Measurements from ENCODE around the gene HNRNPC. TPM values are rescaled to one million over a fixed set of nuclear protein-coding genes. Genes with fewer than 3 reads are reported as not detected.
"Not testable (repeated sequence)": the region's sequence is repeated elsewhere in the genome, so short reads cannot be mapped to it uniquely, and the experiment has no call there.

The HNRNPC gene
- total RNA-seq, 1 donor from 2014 or later: 260 TPM

DNA sequence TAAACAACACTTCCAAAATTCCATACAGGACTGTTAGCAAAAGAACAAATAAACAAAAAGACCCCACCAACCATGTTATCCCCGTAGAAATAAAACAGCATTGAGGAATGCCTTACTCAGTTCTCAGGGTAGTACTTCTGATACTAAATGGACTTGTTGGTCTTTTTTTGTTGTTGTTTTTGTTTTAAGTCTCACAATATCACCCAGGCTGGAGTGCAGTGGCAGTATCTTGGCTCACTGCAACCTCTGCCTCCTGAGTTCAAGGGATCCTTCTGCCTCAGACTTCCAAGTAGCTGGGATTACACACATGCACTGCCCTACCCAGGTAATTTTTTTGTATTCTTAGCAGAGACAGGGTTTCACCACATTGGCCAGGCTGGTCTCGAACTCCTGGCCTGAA is 17.1 kb downstream of the HNRNPC start:
- DNase-seq (ENCODE audit: low spot score): no peak
- intact Hi-C loops (cut with DNase I): no loop called here

DNA sequence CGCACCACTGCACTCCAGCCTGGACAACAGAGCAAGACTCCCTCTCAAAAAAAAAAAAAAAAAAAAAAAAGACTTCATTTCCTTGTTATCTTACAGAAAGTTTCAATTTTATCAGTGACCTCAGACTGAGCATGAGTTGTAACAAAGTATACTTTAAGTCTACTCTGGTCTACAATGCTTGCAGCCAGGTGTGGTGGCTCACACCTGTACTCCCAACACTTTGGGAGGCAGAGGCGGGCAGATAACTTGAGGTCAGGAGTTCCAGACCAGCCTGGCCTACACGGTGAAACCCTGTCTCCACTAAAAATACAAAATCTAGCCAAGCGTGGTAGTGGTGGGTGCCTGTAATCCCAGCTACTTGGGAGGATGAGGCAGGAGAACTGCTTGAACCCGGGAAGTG is 18.0 kb downstream of the HNRNPC start:
- DNase-seq (ENCODE audit: low spot score): no peak
- intact Hi-C loops (cut with DNase I): no loop called here

DNA sequence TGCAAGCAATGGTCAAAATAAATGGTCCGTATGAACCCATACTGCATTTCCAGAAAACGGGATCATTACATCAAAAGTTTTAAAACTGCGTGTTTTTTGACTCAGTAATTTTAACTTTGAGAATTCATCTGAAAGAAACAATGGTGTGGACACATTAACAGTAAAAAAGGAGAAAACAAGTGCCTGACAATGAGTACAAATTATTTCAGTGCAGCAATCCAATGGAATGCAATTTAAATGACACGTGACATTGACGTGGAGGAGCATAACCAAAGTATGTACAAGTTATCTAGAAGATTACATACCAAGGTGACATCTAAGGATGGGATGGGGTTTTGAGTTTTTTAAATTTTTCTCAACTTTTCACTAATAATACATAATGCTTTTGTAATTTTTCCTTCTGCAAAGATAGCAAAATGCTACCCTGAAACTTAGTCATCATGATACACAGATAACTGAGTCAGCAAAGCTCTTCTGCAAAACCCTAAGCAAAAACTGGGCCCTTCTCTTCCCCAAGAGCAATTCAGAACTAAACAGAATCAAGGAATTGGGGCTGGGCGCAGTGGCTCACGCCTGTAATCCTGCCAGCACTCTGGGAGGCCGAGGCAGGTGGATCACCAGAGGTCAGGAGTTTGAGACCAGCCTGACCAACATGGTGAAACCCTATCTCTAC is 20.4 kb downstream of the HNRNPC start:
- intact Hi-C loops (cut with DNase I): no loop called here

GRCh38 chr14:21248338-21248737 is 20.9 kb downstream of the HNRNPC start:
- intact Hi-C loops (cut with DNase I): no loop called here
- DNase-seq (ENCODE audit: low spot score): no peak

More for the DNA sequence above, 20.4 kb downstream of the HNRNPC start:
- no peak for DNase-seq (ENCODE audit: low spot score)

DNA sequence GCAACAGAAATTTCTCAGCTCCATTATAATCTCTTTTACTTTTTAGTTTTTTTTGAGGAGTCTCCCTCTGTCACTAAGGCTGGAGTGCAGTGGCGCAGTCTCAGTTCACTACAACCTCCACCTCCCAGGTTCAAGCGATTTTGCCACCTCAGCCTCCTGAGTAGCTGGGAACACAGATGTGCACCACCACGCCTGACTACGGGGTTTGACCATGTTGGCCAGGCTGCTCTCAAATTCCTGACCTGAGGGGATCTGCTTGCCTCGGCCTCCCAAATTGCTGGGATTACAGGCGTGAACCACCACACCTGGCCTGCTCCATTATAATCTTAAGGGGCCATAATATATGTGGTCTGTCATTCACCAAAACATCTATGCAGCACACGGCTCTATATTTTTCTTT is 23.4 kb downstream of the HNRNPC start:
- DNase-seq (ENCODE audit: low spot score): no peak
- intact Hi-C loops (cut with DNase I): no loop called here

DNA sequence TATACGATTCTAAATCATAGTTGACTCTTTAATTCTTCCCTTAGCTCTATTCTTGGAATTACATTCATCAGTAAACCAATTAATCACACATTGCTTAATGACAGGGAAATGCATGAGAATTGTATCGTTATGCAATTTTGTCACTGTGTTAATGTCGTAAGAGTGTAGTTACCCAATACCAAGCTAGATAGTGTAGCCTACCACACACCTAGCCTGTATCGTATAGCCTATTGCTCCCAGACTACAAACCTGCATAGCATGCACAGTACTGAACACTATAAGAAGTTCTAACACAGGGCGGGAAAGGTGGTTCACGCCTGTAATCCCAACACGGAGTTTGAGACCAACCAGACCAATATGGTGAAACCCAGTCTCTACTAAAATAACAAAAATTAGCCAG is 24.7 kb downstream of the HNRNPC start:
- intact Hi-C loops (cut with DNase I): no loop called here
- no peak for DNase-seq (ENCODE audit: low spot score)

- intact Hi-C loops (cut with DNase I): no loop called here
- no peak for DNase-seq (ENCODE audit: low spot score)
Observed at GRCh38 chr14:21241218-21241819, 27.9 kb downstream of the HNRNPC start.

DNA sequence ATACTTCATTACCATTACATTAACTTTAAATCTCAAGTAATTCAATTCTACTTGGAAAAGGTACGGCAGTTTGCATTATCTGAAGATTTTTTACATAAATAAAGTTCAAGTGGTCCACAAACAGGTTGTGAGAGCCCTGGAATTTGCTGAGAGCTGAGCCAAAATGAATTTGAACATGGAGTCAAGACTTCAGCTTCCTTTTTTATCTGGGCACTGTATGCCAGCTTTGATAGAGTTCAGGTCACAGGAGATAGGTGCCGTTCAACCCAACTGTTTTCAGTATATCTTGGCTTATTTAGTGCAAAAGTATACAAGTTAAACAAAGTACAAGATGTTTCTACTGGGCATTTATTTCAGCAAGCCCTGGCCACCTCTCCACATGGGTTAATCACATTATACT is 28.8 kb downstream of the HNRNPC start:
- intact Hi-C loops (cut with DNase I): no loop called here
- DNase-seq (ENCODE audit: low spot score): no peak

DNA sequence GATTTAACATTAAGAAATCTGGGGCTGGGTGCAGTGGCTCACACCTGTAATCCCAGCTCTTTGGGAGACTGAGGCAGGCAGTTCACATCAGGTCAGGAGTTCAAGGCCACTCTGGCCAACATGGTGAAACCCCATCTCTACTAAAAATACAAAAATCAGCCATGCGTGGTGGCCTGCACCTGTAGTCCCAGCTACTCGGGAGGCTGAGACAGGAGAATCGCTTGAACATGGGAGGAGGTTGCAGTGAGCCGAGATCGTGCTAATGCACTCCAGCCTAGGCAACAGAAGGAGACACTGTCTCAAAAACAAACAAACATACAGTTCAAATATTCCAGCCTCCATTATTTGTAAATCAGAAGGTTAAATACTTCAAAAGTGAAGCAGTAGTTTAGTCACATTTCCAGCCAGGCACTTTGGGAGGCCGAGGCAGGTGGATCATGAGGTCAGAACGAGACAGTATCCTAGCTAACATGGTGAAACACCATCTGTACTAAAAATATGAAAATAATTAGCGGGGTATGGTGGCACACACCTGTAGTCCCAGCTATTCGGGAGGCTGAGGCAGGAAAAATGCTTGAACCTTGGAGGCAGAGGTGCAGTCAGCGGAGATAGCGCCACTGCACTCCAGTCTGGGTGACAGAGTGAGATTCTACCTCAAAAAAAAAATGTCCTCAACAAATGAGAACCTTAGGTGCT is 30.3 kb downstream of the HNRNPC start:
- DNase-seq (ENCODE audit: low spot score): no peak
- intact Hi-C loops (cut with DNase I): no loop called here

GRCh38 chr14:21236948-21237797 is 32.1 kb downstream of the HNRNPC start:
- intact Hi-C loops (cut with DNase I): no loop called here
- DNase-seq (ENCODE audit: low spot score): no peak

DNA sequence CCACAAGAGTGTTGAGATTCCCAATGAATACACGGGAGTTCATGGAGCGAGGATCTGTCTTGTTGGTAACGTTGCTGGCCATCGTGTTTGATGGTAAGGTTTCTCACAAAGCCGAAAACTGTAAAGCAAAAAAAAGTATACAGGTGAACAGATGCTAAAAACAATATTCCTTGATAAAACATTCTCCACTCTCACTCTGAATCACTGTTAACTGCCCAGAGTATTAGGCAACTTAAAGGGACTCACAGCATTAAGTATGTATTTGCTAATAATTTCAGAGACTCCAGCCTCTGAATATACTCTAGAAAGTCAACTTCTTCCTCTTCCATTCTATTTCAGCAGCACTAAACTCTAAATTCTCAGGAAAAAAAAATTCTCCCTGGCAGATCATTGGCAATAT is 35.1 kb downstream of the HNRNPC start:
- intact Hi-C loops (cut with DNase I): loop anchor here (5.0 kb wide), 2 partner anchors 33 to 148 kb away; partner anchors contain the start of genes HNRNPC and SUPT16H
- DNase-seq (ENCODE audit: low spot score): no peak

DNA sequence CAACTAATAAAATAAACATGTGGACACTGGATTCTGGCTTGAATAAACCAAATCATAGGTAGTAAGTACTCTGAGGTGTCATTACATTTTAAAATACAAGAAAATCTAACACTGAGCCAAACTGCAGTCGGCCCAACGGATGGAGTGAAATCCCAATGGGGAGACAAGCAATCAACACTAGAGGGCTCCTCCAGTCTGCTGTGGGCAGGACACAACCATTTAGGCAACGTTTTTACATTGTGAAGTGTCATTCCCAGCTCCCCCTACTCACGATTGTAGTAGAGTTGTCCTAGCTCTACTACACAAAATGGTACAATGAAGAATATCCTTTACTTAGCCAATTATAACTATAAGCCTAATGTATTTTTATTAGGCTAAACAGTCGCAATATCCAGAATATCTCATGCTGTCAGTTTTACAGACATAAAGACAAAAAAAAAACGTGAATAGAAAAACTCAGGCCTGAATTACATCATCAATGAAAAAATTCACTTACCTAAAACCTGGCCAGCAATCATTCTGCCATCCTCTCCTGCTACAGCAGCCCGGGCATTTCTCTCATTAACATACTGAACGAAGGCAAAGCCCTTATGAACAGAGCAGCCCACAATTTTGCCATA is 35.7 kb downstream of the HNRNPC start:
- intact Hi-C loops (cut with DNase I): loop anchor here (5.0 kb wide), 2 partner anchors 34 to 149 kb away; partner anchors contain the start of genes HNRNPC and SUPT16H
- no peak for DNase-seq (ENCODE audit: low spot score)

DNA sequence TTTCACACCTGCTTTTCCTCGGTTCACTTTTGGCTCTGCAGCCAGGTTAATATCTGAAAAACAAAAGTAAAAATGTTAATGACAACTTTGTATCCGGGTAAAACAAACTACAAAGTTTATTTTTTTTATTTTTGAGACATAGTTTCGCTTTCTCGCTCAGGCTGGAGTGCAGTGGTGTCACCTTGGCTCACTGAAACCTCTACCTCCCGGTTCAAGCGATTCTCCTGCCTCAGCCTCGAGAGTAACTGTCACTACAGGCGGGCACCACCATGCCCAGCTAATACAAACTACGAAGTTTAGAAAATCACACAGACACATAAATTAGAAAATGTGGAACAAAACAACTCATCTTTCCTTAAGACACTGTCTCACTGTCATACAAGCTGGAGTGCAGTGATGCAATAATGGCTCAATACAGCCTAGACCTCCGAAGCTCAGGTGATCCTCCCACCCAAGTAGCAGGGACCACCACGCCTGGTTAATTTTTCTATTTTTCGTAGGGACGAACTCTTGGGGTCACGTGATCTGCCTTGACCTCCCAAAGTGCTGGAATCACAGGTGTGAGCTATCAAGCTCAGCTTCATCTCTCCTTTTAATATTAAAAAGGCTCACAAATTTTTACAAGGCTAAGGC is 38.1 kb downstream of the HNRNPC start:
- intact Hi-C loops (cut with DNase I): loop anchor here (5.0 kb wide), 2 partner anchors 36 to 151 kb away; partner anchors contain the start of genes HNRNPC and SUPT16H

GRCh38 chr14:21229821-21230220 is 39.4 kb downstream of the HNRNPC start:
- intact Hi-C loops (cut with DNase I): loop anchor here (5.0 kb wide), 2 partner anchors 37 to 152 kb away; partner anchors contain the start of genes HNRNPC and SUPT16H
- no peak for DNase-seq (ENCODE audit: low spot score)

More for the DNA sequence above, 38.1 kb downstream of the HNRNPC start:
- DNase-seq (ENCODE audit: low spot score): no peak

GRCh38 chr14:21227981-21228380 is 41.3 kb downstream of the HNRNPC start:
- DNase-seq (ENCODE audit: low spot score): no peak
- intact Hi-C loops (cut with DNase I): no loop called here

DNA sequence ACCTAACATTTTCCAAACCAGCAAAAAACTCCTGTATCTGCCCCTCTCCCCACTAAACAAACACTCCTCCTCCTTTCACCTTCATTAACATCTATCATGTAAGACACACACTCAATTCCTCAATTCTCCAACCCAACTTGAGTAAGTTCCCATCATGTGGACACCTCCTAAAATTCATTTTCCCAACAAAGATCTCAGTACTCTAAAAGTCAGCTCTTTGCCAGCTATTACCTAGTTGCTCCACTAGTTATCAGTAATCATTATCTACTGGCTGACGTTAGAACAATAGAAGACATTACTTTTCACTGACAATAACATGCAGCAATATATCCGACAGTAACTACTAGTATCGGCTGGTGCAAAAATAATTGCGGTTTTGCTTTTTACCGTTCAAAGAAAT is 42.1 kb downstream of the HNRNPC start:
- intact Hi-C loops (cut with DNase I): no loop called here
- DNase-seq (ENCODE audit: low spot score): no peak

DNA sequence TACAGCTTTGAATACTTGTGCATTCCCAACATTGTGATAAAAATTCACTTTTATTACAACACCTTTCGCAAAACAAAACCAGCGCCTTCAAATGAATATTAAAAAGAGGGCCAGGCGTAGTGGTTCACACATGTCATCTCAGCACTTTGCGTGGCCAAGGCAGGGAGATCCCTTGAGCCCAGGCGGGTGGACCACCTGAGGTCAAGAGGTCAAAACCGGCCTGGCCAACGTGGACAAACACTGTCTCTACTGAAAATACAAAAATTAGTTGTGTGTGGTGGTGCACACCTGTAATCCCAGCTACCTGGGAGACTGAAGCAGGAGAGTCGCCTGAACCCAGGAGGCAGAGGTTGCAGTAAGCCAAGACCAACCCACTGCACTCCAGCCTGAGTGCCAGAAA is 42.8 kb downstream of the HNRNPC start:
- DNase-seq (ENCODE audit: low spot score): no peak
- intact Hi-C loops (cut with DNase I): no loop called here

DNA sequence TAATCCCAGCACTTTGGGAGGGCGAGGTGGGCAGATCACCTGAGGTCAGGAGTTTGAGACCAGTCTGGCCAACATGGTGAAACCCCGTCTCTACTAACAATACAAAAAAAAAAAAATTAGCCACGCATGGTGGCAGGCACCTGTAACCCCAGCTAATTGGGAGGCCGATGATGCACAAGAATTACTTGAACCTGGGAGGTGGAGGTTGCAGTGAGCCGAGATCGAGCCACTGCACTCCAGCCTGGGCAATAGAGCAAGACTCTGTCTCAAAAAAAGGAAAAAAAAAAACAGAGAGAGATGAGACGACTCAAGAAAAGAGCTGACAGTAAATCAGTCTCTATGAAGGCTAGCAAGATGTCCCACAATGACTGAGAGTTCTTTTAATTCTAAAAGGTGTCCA is 44.1 kb downstream of the HNRNPC start:
- DNase-seq (ENCODE audit: low spot score); intact Hi-C loops (cut with DNase I): not testable (repeated sequence)
